Mesothelial cell of epicardium (in vitro differentiated cells): ENCODE results near the gene ARID4B. TPM values are rescaled to one million over a fixed set of nuclear protein-coding genes. Genes with fewer than 3 reads are reported as not detected.
"Not testable (repeated sequence)": the region's sequence is repeated elsewhere in the genome, so short reads cannot be mapped to it uniquely, and the experiment has no call there.

Experiments used
- DNase-seq, 2 experiments: peaks; one replicate each; pipeline ENCODE4 v3.0.0; 2021; ENCODE audit warnings: low spot score in 2 of 2; ENCODE audit not compliant: unreplicated experiment in 2 of 2
- H3K27ac Mint-ChIP-seq: 2 replicates; pipeline ENCODE4 v1.8.0; 2021; ENCODE audit warnings: mixed read lengths
- H3K27me3 Mint-ChIP-seq: 2 replicates; pipeline ENCODE4 v1.8.0; 2021; ENCODE audit warnings: low read depth, mixed read lengths
- H3K36me3 Mint-ChIP-seq: 2 replicates; pipeline ENCODE4 v1.8.0; 2021; ENCODE audit warnings: mixed read lengths
- H3K4me1 Mint-ChIP-seq: 2 replicates; pipeline ENCODE4 v1.8.0; 2021; ENCODE audit warnings: mixed read lengths
- H3K4me3 Mint-ChIP-seq: 2 replicates; pipeline ENCODE4 v1.8.0; 2021; ENCODE audit warnings: mild to moderate bottlenecking, moderate library complexity, mixed read lengths
- H3K9me3 Mint-ChIP-seq: 2 replicates; pipeline ENCODE4 v1.8.0; 2021; ENCODE audit warnings: mixed read lengths
- total RNA-seq: library from RNA; stranded (reverse); gene quantifications from 3 replicates; pipeline ENCODE4 v1.2.1, GENCODE V29; 2021
- TF ChIP-seq, protein P1 (sequence below): fragments of 200-600 bp; sonication (generic); IDR thresholded peaks from one replicate; pipeline ENCODE4 v1.5.0; 2021; ENCODE audit warnings: antibody characterized with exemption; ENCODE audit not compliant: unreplicated experiment

The ARID4B gene
- total RNA-seq, 1 donor from 2014 or later = 68.7 TPM

DNA sequence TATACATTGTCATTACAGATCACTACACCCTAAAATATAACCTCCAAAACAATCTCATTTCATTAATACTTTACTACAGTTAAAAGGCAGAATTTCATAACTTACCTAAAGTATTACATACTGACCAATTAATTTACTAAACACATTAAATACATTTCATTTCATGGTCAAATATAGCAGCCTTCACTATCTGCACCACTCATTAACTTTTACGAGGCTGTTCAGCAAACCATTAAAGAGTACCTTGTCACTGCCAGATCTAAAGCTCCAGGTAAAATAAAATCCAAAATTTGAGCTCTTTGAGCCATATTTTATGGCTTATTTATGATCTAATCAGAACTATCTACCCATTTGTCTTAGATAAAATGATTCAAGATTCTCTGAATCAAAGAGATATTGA, 100.6 kb downstream of the ARID4B start:
- no peak for DNase-seq
- H3K9me3 Mint-ChIP-seq = no peaks in the 10 kb centered on the region
- no peaks in the 10 kb centered on the region for H3K27me3 Mint-ChIP-seq
- H3K36me3 Mint-ChIP-seq = peaks cover 19% of the 10 kb centered on the region
- H3K27ac Mint-ChIP-seq = no peak overlapping the region
- H3K4me1 Mint-ChIP-seq = peaks cover 2% of the 10 kb centered on the region
- H3K4me3 Mint-ChIP-seq = no peak overlapping the region
- TF ChIP-seq, protein P1, sequence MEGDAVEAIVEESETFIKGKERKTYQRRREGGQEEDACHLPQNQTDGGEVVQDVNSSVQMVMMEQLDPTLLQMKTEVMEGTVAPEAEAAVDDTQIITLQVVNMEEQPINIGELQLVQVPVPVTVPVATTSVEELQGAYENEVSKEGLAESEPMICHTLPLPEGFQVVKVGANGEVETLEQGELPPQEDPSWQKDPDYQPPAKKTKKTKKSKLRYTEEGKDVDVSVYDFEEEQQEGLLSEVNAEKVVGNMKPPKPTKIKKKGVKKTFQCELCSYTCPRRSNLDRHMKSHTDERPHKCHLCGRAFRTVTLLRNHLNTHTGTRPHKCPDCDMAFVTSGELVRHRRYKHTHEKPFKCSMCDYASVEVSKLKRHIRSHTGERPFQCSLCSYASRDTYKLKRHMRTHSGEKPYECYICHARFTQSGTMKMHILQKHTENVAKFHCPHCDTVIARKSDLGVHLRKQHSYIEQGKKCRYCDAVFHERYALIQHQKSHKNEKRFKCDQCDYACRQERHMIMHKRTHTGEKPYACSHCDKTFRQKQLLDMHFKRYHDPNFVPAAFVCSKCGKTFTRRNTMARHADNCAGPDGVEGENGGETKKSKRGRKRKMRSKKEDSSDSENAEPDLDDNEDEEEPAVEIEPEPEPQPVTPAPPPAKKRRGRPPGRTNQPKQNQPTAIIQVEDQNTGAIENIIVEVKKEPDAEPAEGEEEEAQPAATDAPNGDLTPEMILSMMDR = no peak

DNA sequence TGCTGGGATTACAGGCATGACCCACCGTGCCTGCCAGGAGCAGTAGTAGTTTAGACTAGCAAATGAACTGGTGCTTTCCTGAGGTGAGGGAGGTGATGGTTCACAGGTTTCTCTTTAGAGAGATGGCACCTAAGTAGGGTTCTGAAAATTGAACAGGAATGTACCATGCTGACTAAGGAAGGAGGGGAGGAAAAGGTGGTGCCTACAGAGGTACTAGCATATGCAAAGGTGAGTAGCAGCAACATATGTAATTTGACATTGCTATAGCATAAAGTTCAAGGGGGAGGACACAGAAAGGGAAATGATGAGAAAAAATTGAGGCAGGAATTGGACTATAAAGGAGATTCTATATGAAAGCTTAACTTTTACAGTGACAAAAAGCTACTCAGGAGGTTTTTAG, 101.0 kb downstream of the ARID4B start:
- Mint-ChIP-seq H3K4me1 (peaks cover 2% of the 10 kb centered on the region), H3K36me3 (peaks cover 19% of the 10 kb centered on the region), H3K9me3 (no peaks in the 10 kb centered on the region), H3K27me3 (no peaks in the 10 kb centered on the region), H3K4me3 (no peak overlapping the region), H3K27ac (peak overlapping the region; percentile 24)
- TF ChIP-seq, protein P1 = no peak
- no peak for DNase-seq

DNA sequence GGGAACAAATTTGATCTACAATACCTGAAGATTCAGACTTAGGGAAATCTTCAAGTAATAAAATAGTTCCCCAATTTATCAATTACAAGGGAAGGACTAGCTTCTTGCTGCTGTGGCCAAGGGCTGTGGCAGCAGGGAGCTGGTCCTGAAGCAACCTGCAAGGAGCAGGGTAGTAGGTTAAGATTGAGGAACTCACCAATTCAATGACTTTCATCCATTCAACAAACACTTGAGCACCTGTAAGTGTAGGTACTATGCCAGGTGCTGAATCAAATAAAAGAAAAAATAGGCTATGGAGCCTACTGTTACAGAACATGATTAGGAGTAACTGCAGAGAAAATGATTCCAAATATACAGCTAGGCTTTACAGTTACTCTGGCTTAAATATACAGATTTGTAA, 102.7 kb downstream of the ARID4B start:
- H3K27ac Mint-ChIP-seq = no peak overlapping the region
- H3K9me3 Mint-ChIP-seq = no peaks in the 10 kb centered on the region
- H3K4me3 Mint-ChIP-seq = no peak overlapping the region
- peaks cover 2% of the 10 kb centered on the region for H3K4me1 Mint-ChIP-seq
- peaks cover 16% of the 10 kb centered on the region for H3K36me3 Mint-ChIP-seq
- no peak for DNase-seq
- no peaks in the 10 kb centered on the region for H3K27me3 Mint-ChIP-seq
- TF ChIP-seq, protein P1 = no peak

DNA sequence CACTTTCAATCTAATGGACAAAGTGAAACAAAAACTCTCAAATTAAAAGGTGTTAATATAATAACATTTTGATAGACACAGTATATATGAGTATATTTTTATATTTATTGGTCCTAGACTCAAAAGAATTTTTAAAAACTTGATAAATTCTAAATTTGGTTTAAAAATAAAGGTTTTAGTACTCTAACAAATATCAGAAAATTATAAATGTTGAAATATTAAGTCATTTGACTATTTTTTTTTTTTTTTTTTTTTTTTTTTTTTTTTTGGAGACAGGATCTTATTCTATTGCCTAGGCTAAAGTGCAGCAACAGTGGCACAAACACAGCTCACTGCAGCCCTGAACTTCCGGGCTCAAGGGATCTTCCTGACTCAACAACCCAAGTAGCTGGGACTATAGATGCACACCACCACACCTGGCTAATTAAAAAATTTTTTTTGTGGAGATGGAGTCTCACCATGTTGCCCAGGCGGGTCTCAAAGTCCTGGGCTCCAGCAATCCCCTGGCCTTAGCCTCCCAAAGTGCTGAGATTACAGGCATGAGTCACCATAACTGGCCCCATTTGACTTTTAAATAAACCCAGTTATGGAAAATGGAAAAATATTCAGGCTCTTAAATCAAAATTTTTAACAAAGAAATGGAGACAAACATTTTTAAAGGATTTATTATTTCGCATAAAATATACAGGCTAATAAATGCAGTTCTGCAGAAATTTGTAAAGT, 106.2 kb downstream of the ARID4B start:
- H3K9me3 Mint-ChIP-seq = no peaks in the 10 kb centered on the region
- no peak overlapping the region for H3K4me3 Mint-ChIP-seq
- peaks cover 11% of the 10 kb centered on the region for H3K36me3 Mint-ChIP-seq
- TF ChIP-seq, protein P1 = no peak
- no peak for DNase-seq
- no peak overlapping the region for H3K27ac Mint-ChIP-seq
- H3K27me3 Mint-ChIP-seq = no peaks in the 10 kb centered on the region
- H3K4me1 Mint-ChIP-seq = peaks cover 2% of the 10 kb centered on the region

DNA sequence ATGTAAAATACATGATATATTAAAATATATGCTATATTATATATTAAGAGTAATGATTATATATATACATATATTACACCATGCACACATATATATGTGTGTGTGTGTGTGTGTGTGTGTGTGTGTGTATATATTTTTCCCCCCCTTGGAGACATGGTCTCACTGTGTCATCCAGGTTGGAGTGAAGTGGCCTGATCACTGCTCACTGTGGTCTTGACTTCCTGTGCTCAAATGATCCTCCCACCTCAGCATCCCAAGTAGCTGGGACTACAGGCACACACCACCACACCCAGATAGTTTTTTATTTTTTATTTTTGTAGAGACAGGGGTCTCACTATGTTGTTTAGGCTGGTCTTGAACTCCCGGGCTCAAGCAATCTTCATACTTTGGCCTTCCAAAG, 112.5 kb downstream of the ARID4B start:
- no peak for DNase-seq
- H3K27me3 Mint-ChIP-seq = no peaks in the 10 kb centered on the region
- H3K4me3 Mint-ChIP-seq = no peak overlapping the region
- H3K4me1 Mint-ChIP-seq = no peaks in the 10 kb centered on the region
- H3K36me3 Mint-ChIP-seq = peaks cover 20% of the 10 kb centered on the region
- no peaks in the 10 kb centered on the region for H3K9me3 Mint-ChIP-seq
- H3K27ac Mint-ChIP-seq = no peak overlapping the region
- TF ChIP-seq, protein P1 = no peak

DNA sequence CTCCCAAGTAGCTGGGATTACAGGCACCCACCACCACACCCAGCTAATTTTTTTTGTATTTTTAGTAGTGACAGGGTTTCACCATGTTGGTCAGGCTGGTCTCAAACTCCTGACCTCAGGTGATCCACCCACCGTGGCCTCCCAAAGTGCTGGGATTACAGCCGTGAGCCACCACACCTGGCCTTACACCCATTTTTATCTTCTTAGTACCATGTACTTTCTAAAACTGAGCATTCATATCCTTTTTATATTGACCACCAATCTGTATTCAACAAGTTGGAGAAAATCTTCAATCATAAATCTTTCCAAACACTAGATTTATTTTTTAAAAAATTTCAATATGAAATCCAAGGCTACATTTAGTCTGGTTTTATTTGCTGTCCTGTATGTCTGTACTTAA, 113.0 kb downstream of the ARID4B start:
- H3K4me1 Mint-ChIP-seq, DNase-seq, H3K27me3 Mint-ChIP-seq, H3K4me3 Mint-ChIP-seq, H3K9me3 Mint-ChIP-seq, H3K27ac Mint-ChIP-seq: not testable (repeated sequence)
- H3K36me3 Mint-ChIP-seq = peaks cover 20% of the 10 kb centered on the region
